GM12872 (cell line): ENCODE results near the gene FOXD4L5.
"Not testable (repeated sequence)": the region's sequence is repeated elsewhere in the genome, so short reads cannot be mapped to it uniquely, and the experiment has no call there.

ENCODE experiments used
- TF ChIP-seq, protein P1 (sequence below): IDR thresholded peaks from 3 replicates; pipeline ENCODE4 v1.5.1; 2011; ENCODE audit warnings: low read depth, mild to moderate bottlenecking, low read length, moderate library complexity; ENCODE audit not compliant: insufficient read depth

Gene FOXD4L5

DNA sequence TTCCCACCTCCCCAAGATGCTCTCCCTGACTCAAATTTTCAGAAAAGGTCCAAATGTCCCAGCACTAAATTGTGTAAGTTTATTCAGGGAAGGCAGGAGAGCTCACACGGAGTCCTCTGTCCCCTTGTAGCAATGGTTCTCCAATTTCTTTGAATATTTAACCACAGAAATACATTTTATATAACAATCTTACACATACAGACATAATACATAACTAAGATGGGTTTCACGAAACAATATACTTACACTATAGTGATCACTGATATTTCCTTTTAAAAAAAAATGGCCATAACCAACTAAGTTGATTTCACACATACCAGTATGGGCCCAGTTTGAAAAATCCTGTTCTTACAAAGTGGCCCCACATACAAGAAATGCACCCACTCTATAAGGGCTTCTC is at the start of gene FOXD4L5:
FOXD4L5 (minus strand) TSS at position 101 of the 400 bp plus-strand sequence. CDS start 832 bp downstream, outside the sequence.
- TF ChIP-seq, protein P1, sequence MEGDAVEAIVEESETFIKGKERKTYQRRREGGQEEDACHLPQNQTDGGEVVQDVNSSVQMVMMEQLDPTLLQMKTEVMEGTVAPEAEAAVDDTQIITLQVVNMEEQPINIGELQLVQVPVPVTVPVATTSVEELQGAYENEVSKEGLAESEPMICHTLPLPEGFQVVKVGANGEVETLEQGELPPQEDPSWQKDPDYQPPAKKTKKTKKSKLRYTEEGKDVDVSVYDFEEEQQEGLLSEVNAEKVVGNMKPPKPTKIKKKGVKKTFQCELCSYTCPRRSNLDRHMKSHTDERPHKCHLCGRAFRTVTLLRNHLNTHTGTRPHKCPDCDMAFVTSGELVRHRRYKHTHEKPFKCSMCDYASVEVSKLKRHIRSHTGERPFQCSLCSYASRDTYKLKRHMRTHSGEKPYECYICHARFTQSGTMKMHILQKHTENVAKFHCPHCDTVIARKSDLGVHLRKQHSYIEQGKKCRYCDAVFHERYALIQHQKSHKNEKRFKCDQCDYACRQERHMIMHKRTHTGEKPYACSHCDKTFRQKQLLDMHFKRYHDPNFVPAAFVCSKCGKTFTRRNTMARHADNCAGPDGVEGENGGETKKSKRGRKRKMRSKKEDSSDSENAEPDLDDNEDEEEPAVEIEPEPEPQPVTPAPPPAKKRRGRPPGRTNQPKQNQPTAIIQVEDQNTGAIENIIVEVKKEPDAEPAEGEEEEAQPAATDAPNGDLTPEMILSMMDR = not testable (repeated sequence)
